HepG2 (cell line): ENCODE measurements around the gene CCDC28A. TPM values are rescaled to one million over a fixed set of nuclear protein-coding genes. Genes with fewer than 3 reads are reported as not detected.

ENCODE experiments used
- ATAC-seq: fragments of 200-7000 bp; cut with Tn5 transposase; 3 replicates; pipeline ENCODE4 v1.9.1; 2020; ENCODE audit warnings: mild to moderate bottlenecking, moderate library complexity
- Bru-seq: library from RNA; stranded (reverse); fragments of 400-500 nt; gene quantifications from one replicate; lab custom pipeline; 2021; lab: Mats Ljungman, UMichigan
- BruChase-seq, 2 experiments: library from RNA; stranded (reverse); fragments of 400-500 nt; gene quantifications; one replicate each; lab custom pipeline; 2021; lab: Mats Ljungman, UMichigan
- BruUV-seq: library from RNA; stranded (reverse); fragments of 400-500 nt; replicated peaks from 2 replicates; lab custom pipeline; 2021; lab: Mats Ljungman, UMichigan
- CTCF ChIA-PET: fragments of 300-600 bp; formaldehyde crosslinking; extraction: SDS; loops from one replicate; lab custom pipeline; 2021; ENCODE audit warnings: low total read pairs, inconsistent platforms, low intra/inter-chr PET ratio; lab: Yijun Ruan, JAX
- POLR2A ChIA-PET: fragments of 350-600 bp; sonication (Branson Sonifier 250); formaldehyde crosslinking; loops from one replicate; lab custom pipeline; 2020; ENCODE audit warnings: antibody characterized with exemption, inconsistent platforms; lab: Yijun Ruan, JAX
- DNase-seq: peaks from one replicate; pipeline ENCODE4 v3.0.0-alpha.2; 2015; ENCODE audit warnings: low spot score
- FAIRE-seq: peaks from 3 replicates; lab custom pipeline; 2011; peaks lifted over from hg19 to GRCh38; lab: Jason Lieb, UNC
- H2AFZ ChIP-seq: one replicate; pipeline ENCODE4 v1.6.1; 2011; ENCODE audit warnings: low read length, inconsistent platforms
- H3K27ac ChIP-seq: fragments of 300-600 bp; 3 replicates; pipeline ENCODE4 v1.8.0; 2011; ENCODE audit warnings: mixed run types, mild to moderate bottlenecking, mixed read lengths, low read length, inconsistent platforms; ENCODE audit not compliant: insufficient read depth; ENCODE audit errors: extremely low read length
- H3K27me3 ChIP-seq, 2 experiments: fragments of 200-600 bp in 1 of 2; 2 replicates in 1 of 2; 3 replicates in 1 of 2; pipeline versions ENCODE4 v1.6.0 to v1.8.0; 2011; ENCODE audit warnings: low read length in 2 of 2, mild to moderate bottlenecking in 2 of 2, moderate library complexity in 2 of 2, inconsistent platforms in 1 of 2; ENCODE audit not compliant: insufficient read depth in 2 of 2, control insufficient read depth in 1 of 2
- H3K36me3 ChIP-seq, 2 experiments: fragments of 200-600 bp in 1 of 2; replicated peaks in 1 of 2; 2 replicates in 1 of 2; 3 replicates in 1 of 2; pipeline versions ENCODE4 v1.5.1 to v1.8.0; 2011; ENCODE audit warnings: low read length in 2 of 2, inconsistent platforms in 1 of 2; ENCODE audit not compliant: insufficient read depth in 2 of 2, control insufficient read depth in 1 of 2
- H3K4me1 ChIP-seq: 2 replicates; pipeline ENCODE4 v1.5.1; 2012; ENCODE audit warnings: low read length, inconsistent platforms; ENCODE audit not compliant: insufficient read depth
- H3K4me2 ChIP-seq: 2 replicates; pipeline ENCODE4 v1.6.0; 2011; ENCODE audit warnings: low read depth, low read length, inconsistent platforms
- H3K4me3 ChIP-seq, 3 experiments: fragments of 200-600 bp in 1 of 3; sonication (generic), shearing (Covaris generic) in 1 of 3; replicated peaks in 1 of 3; 2 replicates each; pipeline ENCODE4 v1.5.1; 2011 to 2016; ENCODE audit warnings: low read length in 3 of 3, inconsistent platforms in 2 of 3, low read depth in 2 of 3, mild to moderate bottlenecking in 2 of 3, control low read depth in 1 of 3, mixed read lengths in 1 of 3; ENCODE audit not compliant: insufficient read depth in 1 of 3
- H3K79me2 ChIP-seq: one replicate; pipeline ENCODE4 v1.6.1; 2011; ENCODE audit warnings: low read length, inconsistent platforms; ENCODE audit not compliant: insufficient read depth
- H3K9ac ChIP-seq: 2 replicates; pipeline ENCODE4 v1.6.0; 2011; ENCODE audit warnings: mild to moderate bottlenecking, low read depth, low read length, inconsistent platforms; ENCODE audit not compliant: insufficient read depth
- H3K9me3 ChIP-seq: 2 replicates; pipeline ENCODE4 v1.5.1; 2012; ENCODE audit warnings: mild to moderate bottlenecking, low read length
- H4K20me1 ChIP-seq: 2 replicates; pipeline ENCODE4 v1.6.0; 2011; ENCODE audit warnings: inconsistent platforms, mild to moderate bottlenecking, low read length, moderate library complexity; ENCODE audit not compliant: insufficient read depth
- CBX5 ChIP-seq: sonication (generic); formaldehyde crosslinking; IDR thresholded peaks from 2 replicates; pipeline ENCODE4 v1.4.0; 2020; ENCODE audit warnings: missing genetic modification reagents, borderline replicate concordance
- HOXA9 ChIP-seq: sonication (generic); formaldehyde crosslinking; IDR thresholded peaks from 2 replicates; pipeline ENCODE4 v1.8.1; 2022; ENCODE audit warnings: missing genetic modification reagents, mild to moderate bottlenecking, moderate library complexity, borderline replicate concordance
- MXI1 ChIP-seq: IDR thresholded peaks from 3 replicates; pipeline ENCODE4 v1.6.1; 2012; ENCODE audit warnings: low read depth, low read length, inconsistent platforms, borderline replicate concordance
- NFE2L2 ChIP-seq: fragments of 150-350 bp; IDR thresholded peaks from 2 replicates; pipeline ENCODE4 v1.6.1; 2014; ENCODE audit warnings: low read length
- NR1H2 ChIP-seq: sonication (generic); formaldehyde crosslinking; IDR thresholded peaks from 2 replicates; pipeline ENCODE4 v1.8.1; 2022; ENCODE audit warnings: low read depth, missing genetic modification reagents, borderline replicate concordance
- PBX3 ChIP-seq: sonication (generic); formaldehyde crosslinking; IDR thresholded peaks from 2 replicates; pipeline ENCODE4 v1.8.1; 2023; ENCODE audit warnings: missing genetic modification reagents, inconsistent platforms, borderline replicate concordance
- RFXAP ChIP-seq: sonication (generic); formaldehyde crosslinking; IDR thresholded peaks from 2 replicates; pipeline ENCODE4 v1.4.0; 2020; ENCODE audit warnings: missing genetic modification reagents, borderline replicate concordance
- ZFP37 ChIP-seq: sonication (generic); formaldehyde crosslinking; IDR thresholded peaks from 2 replicates; pipeline ENCODE4 v1.4.0; 2020; ENCODE audit warnings: missing genetic modification reagents, borderline replicate concordance
- ZMAT3 ChIP-seq: sonication (generic); formaldehyde crosslinking; conservative IDR thresholded peaks from 2 replicates; pipeline ENCODE4 v1.7.0; 2021; ENCODE audit warnings: missing genetic modification reagents
- ZNF12 ChIP-seq: sonication (generic); formaldehyde crosslinking; IDR thresholded peaks from 2 replicates; pipeline ENCODE4 v1.5.0; 2020; ENCODE audit warnings: missing genetic modification reagents
- ZNF546 ChIP-seq: sonication (generic); formaldehyde crosslinking; conservative IDR thresholded peaks from 2 replicates; pipeline ENCODE4 v1.8.1; 2023; ENCODE audit warnings: mild to moderate bottlenecking, missing genetic modification reagents
- ZNF784 ChIP-seq: sonication (generic); formaldehyde crosslinking; IDR thresholded peaks from 2 replicates; pipeline ENCODE4 v1.5.1; 2020; ENCODE audit warnings: missing genetic modification reagents, mild to moderate bottlenecking, borderline replicate concordance
- WGBS: methylation state at CpG from one replicate; pipeline ENCODE4 v1.1.6; 2017; ENCODE audit warnings: low lambda C conversion rate; 5-methylcytosine and 5-hydroxymethylcytosine counted together
- in situ Hi-C: cut with HindIII; loops from 2 replicates; pipeline ENCODE4 v1.10.0; 2017; ENCODE audit warnings: low pct_unique_long_range_greater_than_20kb; ENCODE audit not compliant: extremely low pct_ligation_motif_present
- intact Hi-C: fragments of 100-400 bp; cut with micrococcal nuclease; formaldehyde crosslinking; loops from one replicate; pipeline ENCODE4 v1.10.0; 2022; ENCODE audit not compliant: unreplicated experiment
- long read RNA-seq, 2 experiments: library from RNA in 1 of 2; library from polyadenylated mRNA in 1 of 2; stranded (forward) in 1 of 2; unstranded in 1 of 2; transcript quantifications; one replicate each; pipeline ENCODE4 v2.0.0, GENCODE V29; 2019 to 2022
- polyA minus RNA-seq, 3 experiments: library from RNA; depleted of rRNA, polyadenylated mRNA; stranded (reverse); fragments of >200 nt; gene quantifications; 2 replicates each; pipeline ENCODE4 v1.2.3, GENCODE V29; 2011; ENCODE audit warnings: low replicate concordance in 1 of 3
- polyA plus RNA-seq, 8 experiments: library from polyadenylated mRNA; depleted of rRNA in 3 of 8; stranded (reverse) in 7 of 8; unstranded in 1 of 8; fragments of >200 nt; fragmentation: Illumina TruSeq in 4 of 8; extraction: Trizol in 4 of 8; gene quantifications; 2 replicates each; pipeline versions ENCODE4 v1.2.1 to v1.2.3, GENCODE V29; 2011 to 2016; ENCODE audit warnings: low read depth in 4 of 8, missing spikeins in 1 of 8, mixed read lengths in 1 of 8; ENCODE audit not compliant: insufficient read depth in 1 of 8
- total RNA-seq, 5 experiments: library from RNA; depleted of rRNA; stranded (reverse); fragments of >200 nt; fragmentation: Illumina TruSeq; extraction: Trizol; gene quantifications; 2 replicates each; pipeline ENCODE4 v1.2.3, GENCODE V29; 2016; ENCODE audit warnings: low read depth in 1 of 5

Gene CCDC28A
- total RNA-seq (2016; rRNA removed; fragmentation: Illumina TruSeq; extraction: Trizol) (15.8 and 22.8 TPM in 2 replicates), polyA plus RNA-seq (2011; rRNA removed) (11.1 and 15.8 TPM in 2 replicates), polyA minus RNA-seq (2011; rRNA and poly(A)+ RNA removed; ENCODE audit: low replicate concordance) (4.6 and 5.8 TPM in 2 replicates), Bru-seq, nascent RNA (percentile 62 among the genes with signal in this experiment), BruChase-seq, experiment 1, labeled RNA remaining after a 6-hour chase (percentile 67 among the genes with signal in this experiment), BruChase-seq, experiment 2, labeled RNA remaining after a 2-hour chase (percentile 61 among the genes with signal in this experiment)
- total RNA-seq (2016; cell fraction: cytosol; rRNA removed; fragmentation: Illumina TruSeq; extraction: Trizol; ENCODE audit: low read depth) = 4.7 and 5.9 TPM in 2 replicates
- 15.4 and 23.4 TPM in 2 replicates for total RNA-seq (2016; cell fraction: insoluble cytoplasmic fraction; rRNA removed; fragmentation: Illumina TruSeq; extraction: Trizol)
- total RNA-seq (2016; cell fraction: membrane; rRNA removed; fragmentation: Illumina TruSeq; extraction: Trizol) = 11.1 and 13.3 TPM in 2 replicates
- 9.0 and 9.6 TPM in 2 replicates for total RNA-seq (2016; cell fraction: nucleus; rRNA removed; fragmentation: Illumina TruSeq; extraction: Trizol)
- 6.9 and 10.4 TPM in 2 replicates for polyA plus RNA-seq (2011; cell fraction: cytosol; rRNA removed)
- 4.9 and 6.7 TPM in 2 replicates for polyA plus RNA-seq (2011; cell fraction: nucleus; rRNA removed)
- 11.8 and 14.7 TPM in 2 replicates for polyA plus RNA-seq (2012)
- polyA plus RNA-seq (2016; cell fraction: cytosol; fragmentation: Illumina TruSeq; extraction: Trizol; ENCODE audit: low read depth) = 5.2 and 6.9 TPM in 2 replicates
- 20.8 and 23.9 TPM in 2 replicates for polyA plus RNA-seq (2016; cell fraction: insoluble cytoplasmic fraction; fragmentation: Illumina TruSeq; extraction: Trizol; ENCODE audit: low read depth)
- polyA plus RNA-seq (2016; cell fraction: membrane; fragmentation: Illumina TruSeq; extraction: Trizol; ENCODE audit: low read depth) = 9.4 and 9.8 TPM in 2 replicates
- 10.5 and 12.2 TPM in 2 replicates for polyA plus RNA-seq (2016; cell fraction: nucleus; fragmentation: Illumina TruSeq; extraction: Trizol; ENCODE audit: insufficient read depth, low read depth)
- 4.8 and 7.3 TPM in 2 replicates for polyA minus RNA-seq (2011; cell fraction: cytosol; rRNA and poly(A)+ RNA removed)
- 8.2 and 9.3 TPM in 2 replicates for polyA minus RNA-seq (2011; cell fraction: nucleus; rRNA and poly(A)+ RNA removed)
- long read RNA-seq, experiment 1, transcript CCDC28A-202 (6 exons, 1,505 nt) = major isoform, 7 of 17 reads
- long read RNA-seq, experiment 1, partial matches to known transcripts = 2 of 17 reads
- long read RNA-seq, experiment 1, other reads (novel, unspliced or antisense) = 8 of 17 reads
- long read RNA-seq, experiment 2, transcript CCDC28A-202 (6 exons, 1,505 nt) = major isoform, 16 of 36 reads
- long read RNA-seq, experiment 2, partial matches to known transcripts = 1 of 36 reads
- long read RNA-seq, experiment 2, other reads (novel, unspliced or antisense) = 19 of 36 reads

DNA sequence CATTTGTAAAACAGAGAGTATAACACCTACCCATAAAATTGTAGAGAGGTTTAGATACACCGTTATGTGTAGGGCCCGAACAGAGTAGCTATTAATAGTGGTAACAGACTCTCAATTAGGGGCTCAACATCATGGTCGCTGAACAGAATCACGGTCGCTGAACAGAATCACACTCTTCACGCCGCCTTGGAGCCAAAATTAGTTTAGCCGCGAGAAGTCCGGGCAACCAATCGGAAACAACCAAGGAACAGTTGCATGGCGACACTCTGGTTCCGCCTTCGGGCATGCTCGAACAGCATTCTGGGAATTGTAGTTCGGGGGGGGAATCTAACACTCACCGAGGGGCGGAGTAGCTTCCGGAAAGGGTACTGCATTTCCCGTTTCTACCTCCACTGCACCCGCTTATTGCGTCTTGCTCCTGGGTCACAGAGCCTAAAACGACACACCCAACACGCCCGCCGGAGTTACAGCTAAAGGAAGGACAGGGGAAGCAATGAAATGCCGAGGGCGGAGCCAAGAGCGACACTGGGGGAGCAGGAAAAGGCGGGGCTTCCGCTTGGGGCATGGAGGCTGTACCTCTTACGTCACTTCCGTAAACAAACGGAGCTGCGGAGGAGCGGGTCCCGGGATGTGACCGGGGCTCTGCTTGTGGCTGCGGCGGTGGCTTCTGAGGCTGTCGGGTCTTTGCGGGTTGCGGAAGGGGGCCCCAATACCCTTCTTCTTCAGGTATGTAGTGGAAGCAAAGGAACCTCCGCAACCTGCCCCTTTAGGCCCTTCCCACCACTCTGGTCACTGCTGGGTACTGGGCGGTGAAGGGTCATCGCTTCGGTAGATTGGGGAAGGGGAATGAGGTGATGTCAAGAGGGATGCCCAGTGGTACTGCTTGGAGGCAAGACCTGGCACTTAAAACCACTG lies at the start of gene CCDC28A:
Gene CCDC28A (plus strand): TSS at position 593 of the 915 bp plus-strand sequence. CDS start 2,352 bp downstream, outside the sequence.
- Histone ChIP-seq H3K9me3 (no peaks in the 10 kb centered on the region), H3K9ac (peak within 1 kb of the TSS; percentile 90), H4K20me1 (no peaks in the 10 kb centered on the region), H2AFZ (peak within 1 kb of the TSS; percentile 96), H3K4me1 (peaks cover 30% of the 10 kb centered on the region), H3K27me3 (no peaks in the 10 kb centered on the region; a peak in 1 of 5 replicates), H3K36me3 (peaks cover 0 to 6% of the 10 kb centered on the region in 2 experiments; a peak in 1 of 5 replicates), H3K27ac (peak within 1 kb of the TSS; percentile 93), H3K79me2 (peaks cover 3% of the 10 kb centered on the region), H3K4me2 (peak within 1 kb of the TSS; percentile 90), H3K4me3 (peak within 1 kb of the TSS; percentile 71 to 97 (median 81))
- in situ Hi-C loops = no loop called here
- DNase-seq (peak; percentile 97), ATAC-seq (peak; percentile 96), FAIRE-seq (peak; percentile 99)
- ChIA-PET CTCF (no interaction called here), POLR2A (interaction anchor here (0.8 to 1.5 kb wide), 9 partner anchors 12 to 602 kb away, joined by 3 to 6 read pairs (median 4); no protein-coding TSS in a partner anchor)
- TSS peak; percentile 84 for BruUV-seq
- intact Hi-C loops = loop anchor here (1.0 to 5.0 kb wide), 2 partner anchors 215 to 351 kb away; partner anchors contain the start of gene REPS1
- WGBS = under 1% methylated on average over 42 of the region's 47 CpGs
- TF ChIP-seq ZNF12 (CRISPR knock-in tag) (peak; percentile 73; the same call in 1 of the 2 replicates), MXI1 (peak; percentile 96; the same call in 2 of the 3 replicates), ZNF546 (CRISPR knock-in tag) (no peak), ZFP37 (CRISPR knock-in tag) (peak; percentile 85; the same call in 1 of the 2 replicates), ZNF784 (peak; percentile 71; the same call in 1 of the 2 replicates), NFE2L2 (no peak), PBX3 (no peak), NR1H2 (CRISPR knock-in tag) (no peak), CBX5 (0 out of 2 replicates have a peak, but pooled peaks have one; percentile 24), HOXA9 (CRISPR knock-in tag) (peak; percentile 80), RFXAP (CRISPR knock-in tag) (0 out of 2 replicates have a peak, but pooled peaks have one; percentile 89), ZMAT3 (peak; percentile 50; the same call in 1 of the 2 replicates)
